Rectal smooth muscle tissue (tissue), 1 donor: ENCODE data around the gene THSD4.

ENCODE experiments used
- H3K27ac ChIP-seq: one replicate; pipeline ENCODE4 v1.7.0; 2013; ENCODE audit warnings: low read depth, low read length, inconsistent platforms
- H3K27me3 ChIP-seq: one replicate; pipeline ENCODE4 v1.7.0; 2013; ENCODE audit warnings: low read length; ENCODE audit not compliant: control insufficient read depth, insufficient read depth
- H3K36me3 ChIP-seq: one replicate; pipeline ENCODE4 v1.7.0; 2013; ENCODE audit warnings: low read length; ENCODE audit not compliant: control insufficient read depth, insufficient read depth
- H3K4me1 ChIP-seq: one replicate; pipeline ENCODE4 v1.7.0; 2013; ENCODE audit warnings: low read length; ENCODE audit not compliant: control insufficient read depth, insufficient read depth
- H3K4me3 ChIP-seq: one replicate; pipeline ENCODE4 v1.7.0; 2013; ENCODE audit warnings: low read length
- H3K9ac ChIP-seq: one replicate; pipeline ENCODE4 v1.7.0; 2013; ENCODE audit warnings: low read length

THSD4 gene

DNA sequence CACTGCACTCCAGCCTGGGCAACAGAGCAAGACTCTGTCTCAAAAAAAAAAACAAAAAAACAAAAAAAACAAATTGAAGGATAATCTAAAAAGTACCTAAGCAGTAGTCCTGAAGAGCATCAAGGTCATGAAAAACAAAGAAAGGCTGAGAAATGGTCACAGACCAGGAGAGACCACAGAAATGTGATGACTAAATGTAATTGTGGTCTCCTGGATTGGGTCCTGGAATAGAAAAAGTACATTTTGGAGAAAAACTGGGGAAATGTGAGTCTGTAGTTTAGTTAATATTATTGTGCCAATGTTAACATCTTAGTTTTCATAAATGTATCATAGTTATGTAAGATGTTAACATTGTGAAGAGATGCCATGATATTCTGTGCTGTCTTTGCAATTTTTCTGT is 427.6 kb downstream of the THSD4 start:
- no peaks in the 10 kb centered on the region for H3K36me3 ChIP-seq
- no peak overlapping the region for H3K27ac ChIP-seq

DNA sequence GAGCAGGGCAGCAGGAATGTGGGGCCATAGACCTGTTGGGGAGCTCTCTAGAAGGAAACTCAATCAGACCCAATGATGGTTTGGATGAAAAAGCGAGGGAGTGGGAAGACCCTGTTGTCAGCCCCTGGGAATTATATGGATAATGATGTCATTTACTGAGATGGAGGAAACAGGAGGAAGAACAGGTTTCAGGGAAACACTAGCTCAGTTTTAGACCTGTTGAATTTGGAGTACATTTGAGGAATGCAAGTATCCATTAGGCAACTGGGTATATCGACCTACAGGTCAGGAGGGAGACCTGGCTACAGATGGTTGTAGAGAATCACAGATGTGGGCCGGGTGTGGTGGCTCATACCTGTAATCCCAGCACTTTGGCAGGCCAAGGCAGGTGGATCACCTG is 428.1 kb downstream of the THSD4 start:
- no peaks in the 10 kb centered on the region for H3K36me3 ChIP-seq
- no peaks in the 10 kb centered on the region for H3K4me1 ChIP-seq
- no peak overlapping the region for H3K9ac ChIP-seq
- no peak overlapping the region for H3K4me3 ChIP-seq
- H3K27ac ChIP-seq, result no peak overlapping the region
- H3K27me3 ChIP-seq, result no peaks in the 10 kb centered on the region

More for the DNA sequence above, 427.6 kb downstream of the THSD4 start:
- Histone ChIP-seq H3K9ac (no peak overlapping the region), H3K4me1 (no peaks in the 10 kb centered on the region), H3K4me3 (no peak overlapping the region), H3K27me3 (no peaks in the 10 kb centered on the region)

DNA sequence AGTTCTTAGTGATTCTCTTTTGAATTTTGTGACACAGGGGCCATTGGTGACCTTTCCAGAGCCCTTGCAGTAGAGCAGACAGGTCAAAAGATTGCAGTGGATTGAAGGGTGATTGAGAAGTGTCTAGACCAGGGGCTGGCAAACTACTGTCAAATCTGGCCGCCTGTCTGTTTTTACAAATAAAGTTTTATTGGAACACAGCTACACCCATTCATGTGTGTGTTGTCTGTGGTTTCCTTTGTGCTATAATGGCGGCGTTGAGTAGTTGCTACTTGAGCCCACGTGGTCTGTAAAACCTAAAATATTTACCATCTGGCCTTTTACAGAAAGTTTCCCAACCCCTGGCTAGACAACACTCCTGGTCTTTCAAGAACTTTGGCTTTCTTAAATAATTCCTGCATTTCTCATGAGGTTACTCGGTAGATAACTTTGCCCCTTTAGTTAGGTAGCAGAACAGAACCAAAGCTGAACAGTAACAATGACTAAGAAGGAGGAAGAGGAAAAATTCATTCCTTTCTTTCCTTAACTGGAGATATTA is 430.0 kb downstream of the THSD4 start:
- Histone ChIP-seq H3K27ac (no peak overlapping the region), H3K4me1 (no peaks in the 10 kb centered on the region)

DNA sequence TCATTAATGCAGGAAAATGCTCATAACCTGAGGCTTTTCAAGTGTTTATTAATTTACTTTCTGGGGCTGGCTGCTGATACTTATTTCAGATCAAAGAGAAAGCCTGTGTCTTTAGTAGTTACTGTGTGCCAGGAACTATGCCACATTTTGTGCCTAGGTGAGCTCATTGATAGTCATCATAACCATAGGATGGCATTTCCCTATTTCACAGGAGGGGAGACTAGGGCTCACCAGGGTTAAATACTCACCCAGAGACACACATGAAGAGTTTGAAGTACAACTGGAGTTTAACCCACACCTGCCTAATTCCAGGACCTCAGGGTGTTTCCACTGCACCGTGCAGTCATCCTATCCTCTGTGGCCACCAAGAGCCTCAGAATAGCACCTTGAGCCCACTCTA is 430.7 kb downstream of the THSD4 start:
- Histone ChIP-seq H3K9ac (no peak overlapping the region), H3K27me3 (no peaks in the 10 kb centered on the region), H3K27ac (no peak overlapping the region), H3K36me3 (no peaks in the 10 kb centered on the region), H3K4me1 (no peaks in the 10 kb centered on the region), H3K4me3 (no peak overlapping the region)

More for the DNA sequence above, 430.0 kb downstream of the THSD4 start:
- no peak overlapping the region for H3K9ac ChIP-seq
- H3K4me3 ChIP-seq, result no peak overlapping the region
- no peaks in the 10 kb centered on the region for H3K27me3 ChIP-seq
- no peaks in the 10 kb centered on the region for H3K36me3 ChIP-seq

DNA sequence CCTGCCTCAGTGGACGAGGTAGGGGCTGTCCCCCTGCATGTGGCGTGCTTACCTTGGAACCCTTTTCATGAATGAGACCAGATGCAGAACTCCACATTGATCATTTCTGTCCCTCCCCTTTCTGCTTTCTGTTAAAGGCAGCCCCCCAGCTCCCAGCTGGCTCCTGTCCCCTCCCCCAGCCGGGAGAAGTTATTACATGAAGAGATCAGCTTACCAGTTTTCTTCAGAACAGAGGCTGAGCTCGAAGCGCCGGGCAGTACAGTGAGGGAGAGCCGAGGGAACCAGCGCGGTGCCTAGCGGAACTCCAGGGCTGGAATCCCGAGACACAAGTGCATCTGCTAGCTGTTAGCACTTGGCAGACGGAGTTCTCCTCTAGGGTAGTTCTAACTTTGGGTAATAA is 431.7 kb downstream of the THSD4 start:
- Histone ChIP-seq H3K36me3 (no peaks in the 10 kb centered on the region), H3K4me3 (no peak overlapping the region), H3K27ac (no peak overlapping the region), H3K27me3 (no peaks in the 10 kb centered on the region), H3K4me1 (no peaks in the 10 kb centered on the region), H3K9ac (no peak overlapping the region)

DNA sequence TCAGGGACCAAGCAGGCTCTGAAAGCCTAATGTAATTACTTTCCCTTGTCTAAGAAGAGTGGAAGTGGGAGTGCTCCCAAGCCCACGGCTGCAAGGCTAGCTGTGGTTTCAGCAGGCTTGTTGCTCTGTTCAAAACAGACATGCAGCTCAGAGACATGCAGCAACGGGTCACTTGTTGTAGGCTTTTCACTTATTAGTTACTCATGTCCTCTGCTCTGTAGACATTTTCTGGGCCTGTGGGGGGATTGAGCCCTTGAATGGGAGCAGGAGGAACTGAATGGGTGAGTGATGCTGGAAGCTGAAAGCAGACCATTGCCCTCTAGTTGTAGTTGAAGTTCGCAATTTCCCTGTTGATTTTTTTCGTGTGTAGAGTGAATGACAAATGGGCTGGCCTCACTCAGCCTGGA is 433.1 kb downstream of the THSD4 start:
- no peak overlapping the region for H3K27ac ChIP-seq
- H3K27me3 ChIP-seq, result no peaks in the 10 kb centered on the region
- H3K36me3 ChIP-seq, result no peaks in the 10 kb centered on the region
- H3K9ac ChIP-seq, result no peak overlapping the region
- H3K4me1 ChIP-seq, result no peaks in the 10 kb centered on the region
- H3K4me3 ChIP-seq, result no peak overlapping the region

DNA sequence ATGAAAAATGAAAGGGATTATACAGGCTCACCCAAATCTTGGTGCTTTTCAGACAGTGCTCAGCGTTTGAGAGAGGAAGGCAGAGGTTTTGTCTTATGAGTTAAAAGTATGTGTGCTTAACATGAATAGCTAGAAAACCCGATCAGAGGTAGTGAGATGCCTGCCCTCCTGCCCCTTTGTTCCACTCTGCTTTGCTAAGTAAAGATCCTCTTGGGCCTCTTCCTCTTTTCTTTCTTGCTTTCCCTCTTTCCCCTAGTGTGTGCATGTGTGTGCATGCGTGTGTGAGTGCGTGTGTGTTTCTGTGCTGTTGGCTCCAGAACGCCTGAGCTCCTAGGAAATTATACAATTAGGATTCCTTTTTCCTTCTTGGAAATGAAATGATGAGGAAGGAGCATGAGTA is 433.8 kb downstream of the THSD4 start:
- Histone ChIP-seq H3K4me1 (no peaks in the 10 kb centered on the region), H3K27me3 (no peaks in the 10 kb centered on the region), H3K27ac (no peak overlapping the region), H3K9ac (no peak overlapping the region), H3K4me3 (no peak overlapping the region), H3K36me3 (no peaks in the 10 kb centered on the region)

DNA sequence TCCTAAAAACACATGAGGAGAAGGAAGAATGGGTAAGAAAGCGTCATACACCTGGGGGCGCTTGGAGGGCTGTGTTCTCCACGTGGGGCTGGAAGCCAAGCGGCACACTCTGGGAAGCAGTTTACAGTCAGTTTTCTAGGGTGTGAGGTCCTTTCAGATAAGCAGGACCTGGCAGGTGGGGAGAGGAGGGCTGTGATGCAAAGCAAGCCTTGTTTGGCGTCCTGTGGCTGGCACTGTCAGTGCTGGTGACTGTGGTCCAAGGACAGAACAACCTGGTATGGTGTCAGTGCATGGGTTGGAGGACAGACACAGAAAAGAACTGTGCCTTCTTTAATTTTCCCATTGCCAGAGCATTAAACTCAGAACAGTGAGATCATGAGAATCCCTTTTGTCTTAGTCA is 434.4 kb downstream of the THSD4 start:
- Histone ChIP-seq H3K27me3 (no peaks in the 10 kb centered on the region), H3K9ac (no peak overlapping the region), H3K4me1 (no peaks in the 10 kb centered on the region), H3K4me3 (no peak overlapping the region), H3K27ac (no peak overlapping the region), H3K36me3 (no peaks in the 10 kb centered on the region)

DNA sequence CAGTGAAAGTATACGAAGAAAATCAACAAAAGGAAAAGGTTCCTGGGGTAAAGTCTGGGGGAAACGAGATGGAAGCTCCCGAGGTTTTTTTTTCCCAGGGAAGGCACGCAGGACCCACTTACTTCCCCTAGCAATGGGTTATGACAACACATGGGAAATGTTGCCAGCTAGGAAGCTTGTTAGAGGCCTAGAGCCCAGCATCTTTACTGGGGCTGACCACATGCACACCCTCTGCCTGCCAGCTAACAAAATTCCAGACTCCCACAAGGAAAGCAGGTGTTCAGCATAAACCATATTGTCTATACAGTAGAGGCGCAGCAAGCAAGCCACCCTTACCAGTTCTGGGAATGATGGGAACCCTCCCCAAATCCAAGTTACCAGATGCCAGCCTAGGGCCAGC is 436.3 kb downstream of the THSD4 start:
- Histone ChIP-seq H3K36me3 (no peaks in the 10 kb centered on the region), H3K27ac (no peak overlapping the region), H3K27me3 (no peaks in the 10 kb centered on the region), H3K4me3 (no peak overlapping the region), H3K9ac (no peak overlapping the region), H3K4me1 (no peaks in the 10 kb centered on the region)

DNA sequence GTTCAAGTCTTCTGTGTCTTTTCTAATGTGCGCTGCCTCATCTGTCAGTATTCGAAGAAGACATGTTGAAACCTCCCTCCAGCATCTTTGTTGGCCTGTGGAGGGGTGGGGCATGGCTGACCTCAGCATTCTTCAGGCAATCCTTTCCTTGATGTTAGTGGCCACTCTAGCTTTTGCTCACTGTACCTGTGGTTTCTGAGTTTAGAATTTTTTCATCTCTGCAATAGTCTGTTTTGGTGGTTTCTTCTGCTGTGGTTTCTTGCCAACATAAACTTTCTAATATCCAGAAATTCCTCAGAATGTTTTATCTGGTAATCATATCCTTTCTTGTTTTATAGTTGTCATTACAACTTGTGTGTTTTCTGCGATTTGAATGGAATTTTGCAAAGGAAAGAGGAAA is 443.8 kb downstream of the THSD4 start:
- no peaks in the 10 kb centered on the region for H3K36me3 ChIP-seq
- no peak overlapping the region for H3K4me3 ChIP-seq
- H3K27ac ChIP-seq, result no peak overlapping the region
- no peaks in the 10 kb centered on the region for H3K27me3 ChIP-seq
- H3K4me1 ChIP-seq, result no peaks in the 10 kb centered on the region
- H3K9ac ChIP-seq, result no peak overlapping the region

DNA sequence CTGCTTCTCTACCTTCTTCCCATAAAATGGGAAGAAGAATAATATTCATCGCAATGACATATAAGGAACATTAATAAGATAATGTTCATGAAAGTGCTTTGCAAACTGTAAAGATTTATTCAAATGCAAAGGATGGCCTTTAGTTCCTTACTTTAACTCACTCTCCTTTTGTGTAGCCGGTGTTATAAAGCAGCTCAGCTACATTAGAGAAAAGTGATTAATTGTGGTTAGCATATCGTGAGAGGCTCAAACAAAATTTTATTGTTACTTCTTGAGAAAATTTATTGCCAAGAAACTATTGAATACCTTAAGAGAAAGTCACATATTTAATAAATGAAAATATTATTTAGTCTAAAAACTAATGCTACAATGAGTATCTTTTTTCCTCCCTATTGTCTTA is 444.3 kb downstream of the THSD4 start:
- Histone ChIP-seq H3K36me3 (no peaks in the 10 kb centered on the region), H3K4me1 (no peaks in the 10 kb centered on the region), H3K9ac (no peak overlapping the region), H3K27ac (no peak overlapping the region), H3K4me3 (no peak overlapping the region), H3K27me3 (no peaks in the 10 kb centered on the region)

DNA sequence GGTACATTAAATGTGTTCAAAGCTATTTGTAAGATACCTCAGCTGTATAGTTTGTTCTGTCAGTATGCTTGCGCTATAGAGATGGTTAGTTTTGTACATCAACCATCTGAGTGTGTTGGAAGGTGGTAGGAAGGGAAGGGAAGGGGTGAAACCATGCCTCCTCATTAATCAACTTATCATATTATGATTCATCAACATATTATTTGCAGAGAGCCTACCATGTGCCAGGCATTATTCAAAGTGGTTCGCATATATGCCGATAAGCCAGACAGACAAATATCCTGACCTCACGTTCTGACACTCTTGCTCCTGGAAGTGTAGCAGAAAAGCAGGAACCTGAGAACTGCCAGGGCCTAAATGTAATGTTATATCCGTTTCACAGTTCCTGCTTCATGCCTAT is 447.0 kb downstream of the THSD4 start:
- Histone ChIP-seq H3K4me1 (no peaks in the 10 kb centered on the region), H3K9ac (no peak overlapping the region), H3K36me3 (no peaks in the 10 kb centered on the region), H3K27me3 (no peaks in the 10 kb centered on the region), H3K27ac (no peak overlapping the region), H3K4me3 (no peak overlapping the region)

DNA sequence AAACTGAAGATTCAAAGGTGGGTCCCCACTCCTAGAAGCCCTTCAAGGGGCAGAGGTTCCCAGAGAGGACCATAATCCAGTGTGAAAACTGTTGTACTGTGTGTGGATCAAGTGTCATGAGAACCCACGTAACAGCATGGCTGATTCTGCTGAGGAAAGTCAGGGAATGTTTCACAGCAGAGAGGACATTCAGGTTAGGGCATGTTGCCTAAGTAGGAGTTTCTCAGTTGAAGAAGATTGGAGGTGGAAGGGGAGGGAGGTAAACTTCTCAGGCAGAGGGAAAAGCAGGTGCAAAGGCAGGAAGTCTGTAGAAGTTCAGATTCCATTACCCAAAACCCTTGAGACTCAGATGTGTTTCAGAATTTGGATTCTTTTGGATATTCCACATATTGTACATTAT is 448.9 kb downstream of the THSD4 start:
- Histone ChIP-seq H3K4me1 (no peaks in the 10 kb centered on the region), H3K36me3 (no peaks in the 10 kb centered on the region), H3K27ac (no peak overlapping the region)

More for the DNA sequence above, 448.9 kb downstream of the THSD4 start:
- Histone ChIP-seq H3K27me3 (no peaks in the 10 kb centered on the region), H3K9ac (no peak overlapping the region), H3K4me3 (no peak overlapping the region)
